SK-N-SH treated with all-trans-retinoic acid at 6 μM for 48 hours (cell line): ENCODE data around the gene ITPR2.
A peak's percentile ranks its signal among the peaks of the same experiment; 100 is the strongest.

Experiments
- ATAC-seq: fragments of 200-7000 bp; cut with Tn5 transposase; 3 replicates; pipeline ENCODE4 v1.9.1; 2020; ENCODE audit warnings: mild to moderate bottlenecking, moderate library complexity
- BACH2 ChIP-seq: fragments of 250-450 bp; sonication (Bioruptor Pico); IDR thresholded peaks from 2 replicates; pipeline ENCODE4 v1.9.0; 2021; ENCODE audit warnings: mild to moderate bottlenecking, borderline replicate concordance
- CSDC2 ChIP-seq: fragments of 250-450 bp; sonication (Bioruptor Pico); IDR thresholded peaks from 2 replicates; pipeline ENCODE4 v1.5.0; 2020; ENCODE audit warnings: mild to moderate bottlenecking, moderate library complexity
- ESRRG ChIP-seq: fragments of 250-450 bp; sonication (Bioruptor Pico); IDR thresholded peaks from 2 replicates; pipeline ENCODE4 v1.6.1; 2021; ENCODE audit warnings: mild to moderate bottlenecking
- GLIS3 ChIP-seq: fragments of 250-450 bp; sonication (Bioruptor Pico); IDR thresholded peaks from 2 replicates; pipeline ENCODE4 v1.5.0; 2020; ENCODE audit warnings: mild to moderate bottlenecking, moderate library complexity
- OSR1 ChIP-seq: fragments of 250-450 bp; sonication (Bioruptor Pico); IDR thresholded peaks from 2 replicates; pipeline ENCODE4 v1.8.0; 2022; ENCODE audit warnings: moderate library complexity, mild to moderate bottlenecking, inconsistent platforms
- PPARA ChIP-seq: fragments of 250-450 bp; sonication (Bioruptor Pico); IDR thresholded peaks from 2 replicates; pipeline ENCODE4 v1.5.0; 2020; ENCODE audit warnings: mild to moderate bottlenecking, borderline replicate concordance
- RARB ChIP-seq: fragments of 250-450 bp; sonication (Bioruptor Pico); IDR thresholded peaks from 2 replicates; pipeline ENCODE4 v1.8.0; 2021; ENCODE audit warnings: mild to moderate bottlenecking, moderate library complexity
- SNAI2 ChIP-seq: fragments of 250-450 bp; sonication (Bioruptor Pico); IDR thresholded peaks from 2 replicates; pipeline ENCODE4 v1.5.0; 2020; ENCODE audit warnings: mild to moderate bottlenecking, moderate library complexity
- TCF4 ChIP-seq: fragments of 250-450 bp; sonication (Bioruptor Pico); IDR thresholded peaks from 2 replicates; pipeline ENCODE4 v1.8.0; 2021; ENCODE audit warnings: mild to moderate bottlenecking, moderate library complexity, borderline replicate concordance
- TOX ChIP-seq: fragments of 250-450 bp; sonication (Bioruptor Pico); IDR thresholded peaks from 2 replicates; pipeline ENCODE4 v1.8.0; 2021; ENCODE audit warnings: mild to moderate bottlenecking, moderate library complexity, borderline replicate concordance
- ZC3H10 ChIP-seq: fragments of 250-450 bp; sonication (Bioruptor Pico); IDR thresholded peaks from 2 replicates; pipeline ENCODE4 v1.5.1; 2021; ENCODE audit warnings: mild to moderate bottlenecking, moderate library complexity
- ZFP3 ChIP-seq: fragments of 250-450 bp; sonication (Bioruptor Pico); IDR thresholded peaks from 2 replicates; pipeline ENCODE4 v1.5.0; 2020; ENCODE audit warnings: mild to moderate bottlenecking, moderate library complexity
- ZFP30 ChIP-seq: fragments of 450-650 bp; formaldehyde crosslinking; IDR thresholded peaks from 2 replicates; pipeline ENCODE4 v1.5.0; 2022; ENCODE audit warnings: mild to moderate bottlenecking, moderate library complexity
- ZNF565 ChIP-seq: fragments of 450-650 bp; formaldehyde crosslinking; conservative IDR thresholded peaks from 2 replicates; pipeline ENCODE4 v1.5.0; 2020; ENCODE audit warnings: low read depth, mild to moderate bottlenecking, moderate library complexity
- ZNF70 ChIP-seq: fragments of 450-650 bp; formaldehyde crosslinking; IDR thresholded peaks from 2 replicates; pipeline ENCODE4 v1.5.0; 2020; ENCODE audit warnings: mild to moderate bottlenecking, moderate library complexity
- ZNF8 ChIP-seq: fragments of 450-650 bp; formaldehyde crosslinking; IDR thresholded peaks from 2 replicates; pipeline ENCODE4 v1.5.0; 2020; ENCODE audit warnings: mild to moderate bottlenecking, moderate library complexity
- TF ChIP-seq, protein P1 (sequence below): fragments of 250-450 bp; sonication (Bioruptor Pico); IDR thresholded peaks from 2 replicates; pipeline ENCODE4 v1.8.0; 2020; ENCODE audit warnings: mild to moderate bottlenecking, moderate library complexity, borderline replicate concordance
- TF ChIP-seq, protein P2 (sequence below): fragments of 250-450 bp; sonication (Bioruptor Pico); IDR thresholded peaks from 2 replicates; pipeline ENCODE4 v1.5.1; 2020; ENCODE audit warnings: low read depth, mild to moderate bottlenecking, moderate library complexity
- TF ChIP-seq, protein P3 (sequence below): fragments of 250-450 bp; sonication (Bioruptor Pico); IDR thresholded peaks from 2 replicates; pipeline ENCODE4 v1.8.0; 2021; ENCODE audit warnings: low read depth, mild to moderate bottlenecking, moderate library complexity, borderline replicate concordance
- TF ChIP-seq, protein P4 (sequence below): fragments of 250-450 bp; sonication (Bioruptor Pico); IDR thresholded peaks from 2 replicates; pipeline ENCODE4 v1.5.1; 2021; ENCODE audit warnings: mild to moderate bottlenecking, moderate library complexity

ITPR2 gene

DNA sequence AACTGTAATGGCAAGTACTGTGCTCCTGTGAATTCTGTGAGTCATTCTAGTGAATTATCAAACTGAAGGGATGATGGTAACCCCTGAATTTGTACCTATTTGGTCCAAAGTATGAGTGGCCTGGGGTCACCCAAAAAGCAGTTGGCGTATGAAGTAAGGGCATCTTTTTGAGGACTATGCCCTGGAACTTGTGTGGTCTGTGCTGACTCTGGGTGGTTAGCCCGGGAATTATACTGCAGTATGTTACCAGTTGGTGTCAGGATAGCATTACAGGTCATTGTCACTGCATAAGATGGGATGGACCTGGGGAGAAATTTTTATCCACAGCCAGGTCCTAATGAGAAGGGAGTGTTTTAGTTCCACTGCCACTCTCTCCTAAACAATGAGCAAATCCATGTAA lies 462.9 kb downstream of the ITPR2 start (continued):
- TF ChIP-seq, protein P1, sequence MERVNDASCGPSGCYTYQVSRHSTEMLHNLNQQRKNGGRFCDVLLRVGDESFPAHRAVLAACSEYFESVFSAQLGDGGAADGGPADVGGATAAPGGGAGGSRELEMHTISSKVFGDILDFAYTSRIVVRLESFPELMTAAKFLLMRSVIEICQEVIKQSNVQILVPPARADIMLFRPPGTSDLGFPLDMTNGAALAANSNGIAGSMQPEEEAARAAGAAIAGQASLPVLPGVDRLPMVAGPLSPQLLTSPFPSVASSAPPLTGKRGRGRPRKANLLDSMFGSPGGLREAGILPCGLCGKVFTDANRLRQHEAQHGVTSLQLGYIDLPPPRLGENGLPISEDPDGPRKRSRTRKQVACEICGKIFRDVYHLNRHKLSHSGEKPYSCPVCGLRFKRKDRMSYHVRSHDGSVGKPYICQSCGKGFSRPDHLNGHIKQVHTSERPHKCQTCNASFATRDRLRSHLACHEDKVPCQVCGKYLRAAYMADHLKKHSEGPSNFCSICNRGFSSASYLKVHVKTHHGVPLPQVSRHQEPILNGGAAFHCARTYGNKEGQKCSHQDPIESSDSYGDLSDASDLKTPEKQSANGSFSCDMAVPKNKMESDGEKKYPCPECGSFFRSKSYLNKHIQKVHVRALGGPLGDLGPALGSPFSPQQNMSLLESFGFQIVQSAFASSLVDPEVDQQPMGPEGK, result no peak
- TF ChIP-seq GLIS3 (CRISPR knock-in tag) (no peak), CSDC2 (CRISPR knock-in tag) (no peak), SNAI2 (CRISPR knock-in tag) (no peak), OSR1 (CRISPR knock-in tag) (no peak)
- TF ChIP-seq, protein P2, sequence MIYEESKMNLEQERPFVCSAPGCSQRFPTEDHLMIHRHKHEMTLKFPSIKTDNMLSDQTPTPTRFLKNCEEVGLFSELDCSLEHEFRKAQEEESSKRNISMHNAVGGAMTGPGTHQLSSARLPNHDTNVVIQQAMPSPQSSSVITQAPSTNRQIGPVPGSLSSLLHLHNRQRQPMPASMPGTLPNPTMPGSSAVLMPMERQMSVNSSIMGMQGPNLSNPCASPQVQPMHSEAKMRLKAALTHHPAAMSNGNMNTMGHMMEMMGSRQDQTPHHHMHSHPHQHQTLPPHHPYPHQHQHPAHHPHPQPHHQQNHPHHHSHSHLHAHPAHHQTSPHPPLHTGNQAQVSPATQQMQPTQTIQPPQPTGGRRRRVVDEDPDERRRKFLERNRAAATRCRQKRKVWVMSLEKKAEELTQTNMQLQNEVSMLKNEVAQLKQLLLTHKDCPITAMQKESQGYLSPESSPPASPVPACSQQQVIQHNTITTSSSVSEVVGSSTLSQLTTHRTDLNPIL (CRISPR knock-in tag), result no peak

DNA sequence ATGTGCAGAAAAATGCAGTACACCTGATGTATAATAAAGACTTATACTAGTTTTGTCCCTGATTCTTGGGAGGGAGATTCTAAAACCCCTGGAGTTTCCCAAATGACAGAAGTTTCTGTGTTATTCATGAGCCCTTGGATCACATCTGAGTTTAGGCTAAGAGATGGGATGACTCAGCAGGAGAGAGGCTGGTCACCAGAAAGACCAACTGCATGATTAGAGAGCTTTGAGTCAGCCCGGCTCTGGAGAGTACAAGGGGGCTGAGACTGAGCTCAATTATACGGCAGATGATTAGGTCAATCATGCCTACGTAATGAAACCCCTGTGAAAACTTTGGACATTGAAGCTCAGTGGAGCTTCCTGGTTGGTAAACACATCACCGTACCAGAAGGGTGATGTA lies 463.4 kb downstream of the ITPR2 start:
- TF ChIP-seq ZC3H10 (no peak), RARB (no peak), PPARA (no peak), ZFP3 (CRISPR knock-in tag) (no peak), ESRRG (CRISPR knock-in tag) (no peak), BACH2 (CRISPR knock-in tag) (no peak), ZNF565 (no peak), GLIS3 (CRISPR knock-in tag) (no peak), OSR1 (CRISPR knock-in tag) (no peak)
- TF ChIP-seq, protein P3, sequence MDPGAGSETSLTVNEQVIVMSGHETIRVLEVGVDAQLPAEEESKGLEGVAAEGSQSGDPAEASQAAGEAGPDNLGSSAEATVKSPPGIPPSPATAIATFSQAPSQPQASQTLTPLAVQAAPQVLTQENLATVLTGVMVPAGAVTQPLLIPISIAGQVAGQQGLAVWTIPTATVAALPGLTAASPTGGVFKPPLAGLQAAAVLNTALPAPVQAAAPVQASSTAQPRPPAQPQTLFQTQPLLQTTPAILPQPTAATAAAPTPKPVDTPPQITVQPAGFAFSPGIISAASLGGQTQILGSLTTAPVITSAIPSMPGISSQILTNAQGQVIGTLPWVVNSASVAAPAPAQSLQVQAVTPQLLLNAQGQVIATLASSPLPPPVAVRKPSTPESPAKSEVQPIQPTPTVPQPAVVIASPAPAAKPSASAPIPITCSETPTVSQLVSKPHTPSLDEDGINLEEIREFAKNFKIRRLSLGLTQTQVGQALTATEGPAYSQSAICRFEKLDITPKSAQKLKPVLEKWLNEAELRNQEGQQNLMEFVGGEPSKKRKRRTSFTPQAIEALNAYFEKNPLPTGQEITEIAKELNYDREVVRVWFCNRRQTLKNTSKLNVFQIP (CRISPR knock-in tag), result no peak
- ATAC-seq, result peak; percentile 99

DNA sequence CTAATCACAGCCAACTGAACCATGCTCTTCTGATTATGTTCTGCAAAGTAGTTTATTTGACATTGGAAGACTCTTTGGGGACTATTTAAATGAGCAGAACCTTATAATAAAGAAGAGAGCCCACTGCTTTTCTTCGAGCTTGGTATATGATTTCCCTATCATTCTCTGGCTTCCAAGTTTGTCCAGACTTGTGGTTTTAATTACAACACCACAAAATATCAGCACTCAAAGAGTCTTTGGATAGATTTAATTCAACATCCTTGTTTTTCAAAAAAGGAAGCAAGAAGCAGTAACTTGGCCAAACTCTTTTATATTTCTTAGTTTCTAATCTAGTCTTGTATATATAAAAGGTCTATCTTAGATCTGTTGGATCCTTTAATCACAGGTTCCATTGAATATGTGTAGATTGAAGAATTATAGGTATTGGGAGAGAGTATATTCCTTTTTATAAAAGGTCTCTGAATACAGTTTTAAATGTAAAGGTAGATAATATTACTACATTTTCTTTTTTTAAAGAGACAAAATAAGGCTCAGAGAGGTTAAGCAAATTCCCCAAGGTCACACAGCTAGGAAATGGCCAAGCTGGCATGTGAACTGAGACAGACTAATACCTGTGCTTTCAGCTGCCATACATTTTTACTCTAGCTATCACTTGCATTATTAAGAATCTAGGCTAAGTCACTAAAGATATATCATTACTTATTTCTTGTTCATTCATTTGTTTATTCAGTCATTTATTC lies 464.8 kb downstream of the ITPR2 start:
- no peak for TF ChIP-seq ESRRG (CRISPR knock-in tag)
- TF ChIP-seq ZC3H10, result no peak
- TF ChIP-seq RARB, result no peak
- no peak for TF ChIP-seq TCF4 (CRISPR knock-in tag)
- no peak for TF ChIP-seq CSDC2 (CRISPR knock-in tag)
- TF ChIP-seq, protein P2 (CRISPR knock-in tag), result no peak
- TF ChIP-seq, all 23 proteins: peak for 0
- ATAC-seq, result no peak

DNA sequence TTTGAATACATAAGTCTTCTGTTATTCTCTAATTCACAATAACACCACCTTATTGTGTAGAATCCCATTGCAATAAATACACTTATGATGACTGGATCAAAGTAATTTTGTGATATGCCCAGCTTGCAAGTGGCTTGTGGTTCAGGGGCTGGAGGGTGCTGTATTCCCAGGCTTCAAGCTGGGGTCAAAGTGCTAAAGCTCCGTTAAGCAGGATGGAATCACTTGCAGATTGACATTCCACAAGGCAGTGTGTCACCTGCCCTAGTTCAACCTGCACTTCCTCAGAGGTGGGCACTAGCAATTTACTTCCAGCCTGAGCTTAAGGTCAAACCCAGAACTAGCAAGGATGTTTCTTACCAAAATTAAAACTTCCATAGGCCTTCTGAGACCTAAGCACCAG lies 471.0 kb downstream of the ITPR2 start:
- TF ChIP-seq OSR1 (CRISPR knock-in tag) (no peak), ZFP3 (CRISPR knock-in tag) (no peak), ZNF565 (no peak), ZFP30 (CRISPR knock-in tag) (no peak), PPARA (no peak), BACH2 (CRISPR knock-in tag) (no peak), TCF4 (CRISPR knock-in tag) (no peak)
- no peak for ATAC-seq

DNA sequence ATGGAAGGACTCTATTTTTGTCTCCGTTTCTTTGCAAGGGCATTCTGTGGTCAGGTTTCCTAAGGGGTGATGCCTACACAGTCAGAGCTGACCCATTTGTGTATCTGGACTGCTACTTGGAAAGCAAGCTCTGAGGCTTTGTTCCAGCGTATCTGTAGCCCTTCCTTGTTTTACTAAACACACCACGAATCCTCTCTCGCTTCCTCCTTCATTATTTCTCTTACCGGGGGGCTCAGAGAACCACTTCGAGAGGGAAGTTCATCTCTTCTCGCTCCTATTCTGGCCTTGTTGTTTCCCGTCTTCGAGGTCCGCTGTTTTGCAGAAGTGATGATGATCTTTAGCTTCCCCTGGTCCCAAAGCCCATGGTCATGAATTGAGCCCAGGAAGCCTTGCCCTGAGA lies 472.9 kb downstream of the ITPR2 start:
- ATAC-seq, result no peak
- no peak for TF ChIP-seq ZNF8
- TF ChIP-seq, protein P3 (CRISPR knock-in tag), result no peak
- no peak for TF ChIP-seq ZNF70
- TF ChIP-seq, protein P1, result no peak
- TF ChIP-seq TOX, result no peak
- TF ChIP-seq RARB, result no peak
- TF ChIP-seq BACH2 (CRISPR knock-in tag), result no peak
- TF ChIP-seq ZC3H10, result no peak
- TF ChIP-seq, protein P4, sequence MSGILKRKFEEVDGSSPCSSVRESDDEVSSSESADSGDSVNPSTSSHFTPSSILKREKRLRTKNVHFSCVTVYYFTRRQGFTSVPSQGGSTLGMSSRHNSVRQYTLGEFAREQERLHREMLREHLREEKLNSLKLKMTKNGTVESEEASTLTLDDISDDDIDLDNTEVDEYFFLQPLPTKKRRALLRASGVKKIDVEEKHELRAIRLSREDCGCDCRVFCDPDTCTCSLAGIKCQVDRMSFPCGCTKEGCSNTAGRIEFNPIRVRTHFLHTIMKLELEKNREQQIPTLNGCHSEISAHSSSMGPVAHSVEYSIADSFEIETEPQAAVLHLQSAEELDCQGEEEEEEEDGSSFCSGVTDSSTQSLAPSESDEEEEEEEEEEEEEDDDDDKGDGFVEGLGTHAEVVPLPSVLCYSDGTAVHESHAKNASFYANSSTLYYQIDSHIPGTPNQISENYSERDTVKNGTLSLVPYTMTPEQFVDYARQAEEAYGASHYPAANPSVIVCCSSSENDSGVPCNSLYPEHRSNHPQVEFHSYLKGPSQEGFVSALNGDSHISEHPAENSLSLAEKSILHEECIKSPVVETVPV (CRISPR knock-in tag), result no peak
